M059J (cell line): ENCODE data around the gene PANK3. TPM values are rescaled to one million over a fixed set of nuclear protein-coding genes. Genes with fewer than 3 reads are reported as not detected.
A peak's percentile ranks its signal among the peaks of the same experiment; 100 is the strongest.
"Not testable (repeated sequence)": the region's sequence is repeated elsewhere in the genome, so short reads cannot be mapped to it uniquely, and the experiment has no call there.

ENCODE experiments used
- DNase-seq: peaks from one replicate; pipeline ENCODE4 v3.0.0-alpha.2; 2012; ENCODE audit warnings: low read depth
- total RNA-seq: library from RNA; depleted of rRNA; stranded (reverse); fragments of >200 nt; shearing (Covaris generic); gene quantifications from 2 replicates; pipeline ENCODE4 v1.2.3, GENCODE V29; 2014

PANK3 gene
- total RNA-seq, 1 experiment from 2014 or later, result 32.3 TPM

DNA sequence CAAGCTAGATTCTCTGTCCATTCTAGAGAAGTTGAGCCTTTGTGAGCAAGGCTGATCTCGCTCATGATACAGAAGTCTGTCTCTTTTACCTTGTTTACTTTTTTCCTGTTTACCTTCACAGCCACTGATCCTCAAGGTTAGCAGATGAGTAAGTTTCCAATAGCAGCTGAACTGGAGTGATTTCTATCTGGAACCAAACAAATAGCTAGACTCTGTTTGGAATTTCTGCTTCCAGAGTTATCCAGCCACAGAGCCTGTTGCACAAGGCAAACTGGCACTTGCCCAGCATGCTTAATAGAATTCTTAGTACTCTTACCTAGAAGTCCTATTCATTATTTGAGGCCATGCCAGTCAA is 12.8 kb upstream of the PANK3 start:
- no peak for DNase-seq

DNA sequence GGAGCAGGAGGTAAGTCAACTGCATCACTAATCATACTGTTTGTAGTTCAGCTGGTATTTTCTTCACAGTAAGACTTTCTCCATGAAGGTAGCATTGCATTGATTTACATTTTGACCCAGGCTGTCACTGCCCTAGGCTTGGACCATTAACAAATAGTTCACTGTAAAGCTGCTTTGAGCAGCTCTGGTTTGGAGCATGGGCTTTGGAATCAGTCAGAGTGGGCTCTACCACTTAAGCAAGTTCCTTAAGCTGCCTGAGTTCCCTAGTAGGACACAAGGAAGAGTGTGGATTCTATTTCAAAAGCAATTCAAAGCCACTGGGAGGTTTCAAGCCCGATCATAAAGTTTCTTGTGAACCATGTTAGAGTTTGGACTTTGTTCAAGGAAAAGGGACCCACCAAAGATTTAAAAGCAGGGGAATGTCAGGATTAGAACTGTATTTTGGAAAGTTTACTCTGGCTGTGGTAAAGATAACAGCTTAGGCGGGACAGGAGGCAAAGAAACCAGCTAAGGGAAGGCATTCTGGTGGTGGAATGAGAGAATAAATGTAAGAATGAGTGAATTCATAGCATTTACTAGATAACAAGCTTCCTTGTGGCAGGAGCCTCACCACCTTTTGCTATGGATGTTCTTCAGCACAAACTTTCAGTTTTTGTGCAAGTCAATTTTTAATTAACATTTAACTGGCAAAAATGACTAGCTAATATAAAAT is 12.3 kb upstream of the PANK3 start:
- DNase-seq, result no peak

DNA sequence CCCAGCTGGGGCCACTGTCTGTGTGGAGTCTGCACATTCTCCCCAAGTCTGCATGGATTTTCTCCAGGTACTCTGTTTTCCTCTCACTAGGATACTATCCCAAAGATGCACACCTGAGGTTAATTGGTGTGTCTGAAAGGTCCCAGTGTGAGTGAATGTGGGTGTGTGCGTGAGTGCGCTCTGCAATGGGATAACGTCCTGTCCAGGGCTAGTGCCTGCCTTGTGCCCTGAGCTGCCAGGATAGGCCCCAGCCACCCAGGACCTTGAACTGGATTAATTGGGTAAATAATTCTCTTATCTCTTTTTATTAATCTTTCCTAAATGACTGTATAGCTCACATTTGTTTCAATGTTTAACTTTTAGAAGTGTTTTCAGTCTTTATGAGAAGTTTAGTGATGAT is 11.5 kb upstream of the PANK3 start:
- no peak for DNase-seq

DNA sequence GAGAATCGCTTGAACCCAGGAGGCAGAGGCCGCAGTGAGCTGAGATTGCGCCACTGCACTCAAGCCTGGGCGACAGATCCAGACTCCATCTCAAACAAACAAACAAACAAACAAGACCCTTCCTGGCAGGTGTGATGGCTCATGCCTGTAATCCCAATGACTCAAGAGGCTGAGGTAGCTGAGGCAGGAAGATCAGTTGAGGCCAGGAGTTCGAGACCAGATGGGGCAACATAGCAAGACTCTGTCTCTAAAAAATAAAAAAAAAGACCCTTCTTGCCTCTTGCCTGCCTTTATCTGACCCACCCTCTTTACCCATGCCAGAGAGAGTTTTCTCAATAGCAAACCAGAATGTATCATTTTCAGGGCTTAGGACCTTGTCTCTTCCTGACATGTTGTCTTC is 8.8 kb upstream of the PANK3 start:
- no peak for DNase-seq

DNA sequence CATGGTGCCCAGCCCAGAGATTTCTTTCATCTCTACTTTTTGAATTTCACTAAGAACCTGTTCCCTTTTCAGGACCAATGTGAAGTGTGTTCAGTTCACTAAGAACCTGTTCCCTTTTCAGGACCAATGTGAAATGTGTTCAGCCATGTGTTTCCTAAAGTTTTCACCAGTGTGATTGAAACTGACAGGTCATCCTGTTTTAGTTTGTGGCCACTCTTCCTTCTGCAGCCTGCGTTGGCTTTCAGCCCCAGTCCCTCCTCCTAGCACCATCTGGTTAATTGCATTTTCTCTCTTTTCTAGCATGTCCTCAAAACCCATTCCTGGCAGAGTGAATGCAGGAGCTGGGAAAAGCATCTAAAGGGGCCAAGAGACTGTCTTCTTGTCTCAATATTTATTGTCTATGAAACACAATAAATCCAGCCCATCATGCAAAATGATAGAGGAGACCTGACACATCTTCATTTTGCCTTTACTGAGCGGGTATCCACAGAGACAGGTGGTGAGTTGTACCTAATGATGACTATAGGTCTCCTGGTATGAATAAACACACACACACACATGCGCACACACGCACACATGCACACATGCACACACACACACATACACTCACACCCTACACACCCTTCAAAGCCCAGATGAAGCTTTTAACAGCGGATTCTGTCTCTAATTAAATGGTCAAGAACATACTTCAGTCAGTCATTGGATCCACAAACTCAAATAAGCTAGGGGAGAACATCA is 6.1 kb upstream of the PANK3 start:
- no peak for DNase-seq

DNA sequence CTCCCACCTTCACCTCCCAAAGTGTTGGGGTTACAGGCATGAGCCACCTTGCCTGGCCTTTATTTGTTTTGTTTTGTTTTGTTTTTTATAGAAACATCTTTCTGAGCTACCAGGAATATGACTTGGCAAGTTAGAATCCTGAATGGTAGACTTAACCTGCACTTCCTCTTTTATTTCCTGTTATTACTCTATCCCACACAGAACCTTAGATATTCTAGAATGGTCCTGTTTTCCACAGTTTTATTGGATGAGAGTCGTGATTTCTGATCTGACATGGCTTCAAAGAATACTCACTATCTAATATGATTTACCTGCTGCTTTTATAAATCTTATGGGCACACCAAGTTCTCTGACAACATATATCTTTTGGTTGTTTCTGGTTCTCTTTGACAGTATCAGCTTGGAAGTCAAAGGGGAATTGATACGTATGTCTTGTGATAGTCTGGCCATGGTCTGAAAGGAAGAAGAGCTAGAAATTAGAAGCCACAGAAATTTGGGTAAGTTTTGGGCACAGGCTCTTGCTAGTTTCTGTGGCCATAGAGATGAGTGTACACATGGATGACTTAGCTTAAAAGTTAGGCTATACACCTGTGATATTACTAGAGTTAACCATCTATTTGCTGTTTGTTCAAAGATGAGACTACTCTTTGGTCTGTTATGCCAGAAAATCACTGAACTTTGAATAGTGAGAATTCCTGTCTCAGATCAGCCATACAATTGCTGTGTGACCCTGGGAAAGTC is 4.7 kb upstream of the PANK3 start:
- DNase-seq, result no peak

DNA sequence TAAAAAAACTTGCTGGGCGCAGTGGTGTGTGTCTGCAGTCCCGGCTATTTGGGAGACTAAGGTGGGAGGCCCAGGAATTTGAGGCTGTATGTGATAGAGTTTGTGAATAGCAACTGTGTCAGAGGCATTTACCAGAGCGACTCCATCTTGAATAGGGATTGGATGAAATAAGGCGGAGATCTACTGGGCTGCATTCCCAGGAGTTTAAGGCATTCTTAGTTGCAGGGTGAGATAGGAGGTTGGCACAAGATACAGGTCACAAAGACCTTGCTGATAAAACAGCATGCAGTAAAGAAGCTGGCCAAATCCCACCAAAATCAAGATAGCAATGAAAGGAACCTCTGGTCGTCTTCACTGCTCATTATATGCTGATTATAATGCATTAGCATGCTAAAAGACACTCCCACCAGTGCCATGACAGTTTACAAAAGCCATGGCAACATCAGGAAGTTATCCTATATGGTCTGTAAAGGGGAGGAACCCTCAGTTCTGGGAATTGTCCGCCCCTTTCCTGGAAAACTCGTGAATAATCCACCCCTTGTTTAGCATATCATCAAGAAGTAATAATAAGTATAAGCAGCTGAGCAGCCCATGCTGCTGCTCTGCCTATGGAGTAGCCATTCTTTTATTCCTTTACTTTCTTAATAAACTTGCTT is 1.8 kb upstream of the PANK3 start:
- DNase-seq, result not testable (repeated sequence)

DNA sequence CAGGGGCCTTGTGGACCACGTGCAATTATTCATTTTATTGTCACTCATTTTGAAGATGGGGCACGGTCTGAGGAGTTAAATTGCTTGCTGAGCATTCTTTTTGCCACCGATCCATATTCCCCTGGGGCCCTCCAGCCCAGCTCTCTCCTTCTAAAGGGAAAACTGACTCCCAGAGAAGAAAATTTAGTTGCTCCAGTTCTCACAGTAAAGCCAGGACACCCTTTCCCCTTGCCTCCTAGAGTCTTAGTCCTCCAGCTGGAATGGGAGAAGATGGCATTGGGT is 1.0 kb upstream of the PANK3 start:
- DNase-seq, result no peak

DNA sequence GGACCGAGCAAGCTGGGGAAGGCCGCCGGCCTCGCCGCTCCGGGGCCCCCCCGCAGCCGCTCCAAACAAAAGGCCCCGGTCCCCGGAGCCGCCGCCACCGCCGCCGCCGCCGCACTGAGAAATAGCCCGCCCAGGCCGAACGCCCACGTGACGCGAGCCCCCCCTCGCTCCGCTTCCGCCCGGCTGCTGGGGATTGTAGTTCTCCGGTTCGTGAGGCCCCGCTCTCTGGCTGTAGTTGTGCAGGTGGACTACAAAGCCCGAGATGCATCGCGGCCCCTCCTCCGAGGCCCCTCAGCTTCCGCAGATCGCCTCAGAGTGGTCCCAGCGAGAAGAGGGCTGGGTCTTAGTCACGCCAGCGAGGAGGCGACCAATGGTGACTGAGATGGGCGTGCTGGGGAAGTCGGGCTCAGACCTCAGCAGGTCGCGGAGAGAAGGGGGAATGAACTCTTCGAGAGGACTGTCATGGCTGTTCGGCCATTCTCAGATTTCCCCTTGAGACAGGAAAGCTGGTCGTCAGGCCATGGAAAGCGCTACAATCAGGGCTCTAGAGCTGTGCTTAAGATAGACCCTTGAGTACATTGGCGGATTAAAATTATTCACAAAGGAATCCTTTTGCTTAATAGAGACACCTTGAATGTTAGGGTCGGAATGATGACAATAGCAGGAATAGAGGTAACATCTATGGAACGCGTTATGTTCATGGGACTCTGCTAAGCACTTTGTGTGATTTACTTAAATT is 489 bp upstream of the PANK3 start:
- DNase-seq, result peak; percentile 99

DNA sequence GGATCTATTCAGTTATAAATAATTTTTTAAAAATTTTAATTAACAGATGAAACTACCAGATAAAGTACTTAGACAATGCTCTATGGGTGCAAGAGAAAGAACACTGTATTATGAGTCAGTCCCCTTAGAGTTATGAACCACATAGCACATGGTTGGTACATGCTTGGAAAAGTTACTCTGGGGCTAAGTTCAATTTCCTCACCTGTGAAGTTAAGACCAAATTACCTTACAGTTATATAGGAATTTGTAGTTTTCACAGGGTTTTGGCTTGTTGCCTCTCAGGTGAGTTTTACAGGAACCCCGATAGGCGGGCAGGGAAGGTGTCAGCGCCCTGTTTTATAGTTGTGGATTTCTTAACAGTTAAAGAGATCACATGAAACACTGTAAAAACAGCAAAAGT is 1.2 kb downstream of the PANK3 start:
- peak; percentile 18 for DNase-seq

DNA sequence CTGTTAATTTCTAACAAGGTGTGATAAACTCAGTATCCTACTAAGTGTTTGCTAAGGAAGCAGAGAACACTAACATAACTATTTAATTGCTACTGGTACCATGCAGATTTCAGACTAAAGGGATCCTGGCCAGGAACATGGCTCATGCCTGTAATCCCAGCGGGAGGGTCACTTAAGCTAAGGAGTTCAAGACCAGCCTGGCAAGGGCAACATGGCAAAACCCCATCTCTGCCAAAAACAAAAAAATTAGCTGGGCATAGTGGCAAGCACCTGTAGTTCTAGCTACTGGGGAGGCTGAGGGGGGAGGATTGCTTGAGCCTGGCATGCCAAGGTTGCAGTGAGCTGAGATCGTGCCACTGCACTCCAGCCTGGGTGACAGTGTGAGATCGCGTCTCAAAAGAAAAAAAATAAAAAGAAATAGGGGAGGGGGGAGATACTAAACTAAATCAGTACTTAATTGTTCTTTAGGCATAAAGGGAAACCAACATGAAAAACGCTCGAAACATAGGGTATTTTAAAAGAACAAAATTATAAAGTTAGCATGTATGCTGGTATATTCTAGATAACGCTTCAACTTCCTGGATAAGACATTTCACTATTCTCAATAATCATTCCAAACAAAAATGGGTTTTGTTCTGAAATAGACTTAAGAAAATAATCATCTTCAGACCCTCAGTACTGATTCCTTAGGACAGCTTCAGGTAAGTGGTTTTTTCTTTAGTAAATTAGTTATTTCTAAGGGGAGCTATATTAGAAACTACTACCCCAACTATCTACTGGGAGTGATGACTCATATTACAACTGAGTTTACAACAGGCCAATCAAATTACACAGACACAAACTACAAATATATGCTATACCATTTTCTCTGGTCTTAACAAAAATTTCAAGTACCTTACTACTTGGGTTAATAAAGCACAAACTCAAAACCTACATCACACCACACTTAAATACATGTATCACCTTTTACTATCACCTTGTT is 3.5 kb downstream of the PANK3 start:
- DNase-seq, result no peak

DNA sequence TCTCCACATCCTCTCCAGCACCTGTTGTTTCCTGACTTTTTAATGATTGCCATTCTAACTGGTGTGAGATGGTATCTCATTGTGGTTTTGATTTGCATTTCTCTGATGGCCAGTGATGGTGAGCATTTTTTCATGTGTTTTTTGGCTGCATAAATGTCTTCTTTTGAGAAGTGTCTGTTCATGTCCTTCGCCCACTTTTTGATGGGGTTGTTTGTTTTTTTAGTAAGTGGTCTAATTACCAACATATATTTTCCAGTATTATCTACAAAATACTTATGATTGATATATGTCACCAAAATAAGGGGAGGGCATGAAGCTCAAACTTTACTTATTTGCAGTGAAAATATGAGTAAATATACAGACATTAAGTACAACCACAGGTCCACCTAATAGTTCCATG is 5.0 kb downstream of the PANK3 start:
- not testable (repeated sequence) for DNase-seq

DNA sequence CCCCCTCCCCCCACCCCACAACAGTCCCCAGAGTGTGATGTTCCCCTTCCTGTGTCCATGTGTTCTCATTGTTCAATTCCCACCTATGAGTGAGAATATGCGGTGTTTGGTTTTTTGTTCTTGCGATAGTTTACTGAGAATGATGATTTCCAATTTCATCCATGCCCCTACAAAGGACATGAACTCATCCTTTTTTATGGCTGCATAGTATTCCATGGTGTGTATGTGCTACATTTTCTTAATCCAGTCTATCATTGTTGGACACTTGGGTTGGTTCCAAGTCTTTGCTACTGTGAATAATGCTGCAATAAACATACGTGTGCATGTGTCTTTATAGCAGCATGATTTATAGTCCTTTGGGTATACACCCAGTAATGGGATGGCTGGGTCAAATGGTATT is 5.5 kb downstream of the PANK3 start:
- DNase-seq, result not testable (repeated sequence)

DNA sequence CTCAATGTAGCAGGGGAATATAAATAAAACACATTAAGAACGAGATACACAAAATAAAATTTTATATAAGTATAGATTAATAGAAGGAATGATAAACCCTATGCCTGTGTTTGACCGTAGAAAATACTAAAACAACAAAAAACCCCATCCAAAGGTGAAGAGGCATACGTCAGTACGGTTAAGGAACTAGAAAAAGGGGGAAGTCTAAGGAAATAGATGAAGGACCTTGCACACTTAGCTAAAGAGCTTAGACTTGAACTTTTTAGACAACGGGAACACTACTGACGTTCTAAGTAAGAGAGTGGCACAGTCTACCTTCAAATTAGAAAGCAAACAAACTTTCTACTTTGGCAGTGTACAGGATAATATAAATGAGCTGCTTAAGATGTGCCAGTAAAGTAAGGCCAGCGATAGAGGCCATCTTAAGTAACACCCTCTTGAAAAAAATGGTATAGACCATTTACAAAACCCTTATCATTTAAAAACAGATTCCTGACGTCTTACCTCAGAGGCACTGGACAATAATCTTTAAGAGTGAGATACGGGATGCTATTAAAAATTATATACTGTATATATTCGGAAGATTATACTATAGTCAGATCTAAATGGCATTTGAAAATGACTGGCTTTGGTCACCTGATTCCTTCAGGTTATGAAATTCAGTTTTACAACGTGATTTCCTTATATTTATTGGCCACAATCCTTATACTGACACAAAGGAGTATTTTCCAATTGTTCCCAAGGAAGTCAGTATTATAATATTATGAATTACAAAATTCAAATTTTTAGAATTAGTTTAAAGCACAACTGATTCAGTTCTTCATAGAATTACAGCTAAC is 8.5 kb downstream of the PANK3 start:
- DNase-seq, result no peak

DNA sequence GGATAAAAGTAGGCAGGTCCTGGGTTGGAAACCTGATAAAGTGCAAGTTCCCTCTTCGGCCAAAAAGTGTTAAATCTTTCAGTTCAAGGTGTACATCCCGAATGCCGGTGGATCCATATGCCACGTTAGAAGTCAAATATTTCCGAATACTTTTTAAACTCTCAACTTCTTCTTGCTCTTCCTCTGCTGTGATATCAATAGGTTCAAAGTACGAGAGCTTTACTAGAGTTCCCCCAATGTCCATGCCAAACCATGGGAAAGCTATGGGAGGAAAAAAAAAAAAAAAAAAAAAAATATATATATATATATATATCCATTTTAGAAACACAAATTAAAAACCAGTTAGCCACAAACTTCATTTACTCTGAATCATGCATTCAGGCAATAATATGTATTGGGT is 10.4 kb downstream of the PANK3 start:
- DNase-seq, result no peak

DNA sequence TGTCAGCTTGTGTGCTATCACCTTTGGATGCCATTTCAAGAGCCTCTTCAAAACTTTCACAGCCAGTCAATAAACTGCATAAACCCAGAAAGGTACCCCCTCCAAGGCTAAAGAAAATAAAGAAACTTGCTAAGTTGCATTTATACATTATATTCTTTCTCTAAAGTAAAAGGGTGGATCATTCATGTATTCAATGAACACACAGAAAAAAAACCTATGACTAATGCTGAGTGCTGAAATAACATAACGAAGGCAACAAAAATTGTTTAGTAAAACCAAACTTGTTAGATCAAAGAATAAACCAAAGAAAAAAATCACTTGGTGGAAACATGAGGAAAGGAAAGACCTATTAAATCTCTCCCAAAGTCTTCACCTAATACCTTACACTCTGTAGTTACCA is 15.2 kb downstream of the PANK3 start:
- DNase-seq, result no peak

DNA sequence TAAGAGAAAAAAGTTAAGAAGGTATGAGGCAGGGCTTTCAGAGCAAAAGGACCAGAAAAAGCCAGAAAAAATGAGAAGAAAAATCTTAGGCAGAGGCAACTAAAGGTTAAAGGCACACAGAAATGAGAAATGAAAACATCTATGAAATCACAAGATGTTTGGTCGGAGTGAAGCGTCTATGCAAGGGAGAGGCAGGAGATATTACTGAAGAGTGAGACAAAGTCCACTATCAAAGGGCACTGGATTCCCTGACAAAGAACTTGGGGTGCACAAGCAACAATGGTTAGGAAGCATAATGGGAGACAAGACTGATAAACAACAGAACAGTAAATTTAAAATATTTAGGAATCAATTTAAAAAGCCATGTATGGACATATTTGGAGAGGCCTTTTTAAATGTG is 16.9 kb downstream of the PANK3 start:
- no peak for DNase-seq

DNA sequence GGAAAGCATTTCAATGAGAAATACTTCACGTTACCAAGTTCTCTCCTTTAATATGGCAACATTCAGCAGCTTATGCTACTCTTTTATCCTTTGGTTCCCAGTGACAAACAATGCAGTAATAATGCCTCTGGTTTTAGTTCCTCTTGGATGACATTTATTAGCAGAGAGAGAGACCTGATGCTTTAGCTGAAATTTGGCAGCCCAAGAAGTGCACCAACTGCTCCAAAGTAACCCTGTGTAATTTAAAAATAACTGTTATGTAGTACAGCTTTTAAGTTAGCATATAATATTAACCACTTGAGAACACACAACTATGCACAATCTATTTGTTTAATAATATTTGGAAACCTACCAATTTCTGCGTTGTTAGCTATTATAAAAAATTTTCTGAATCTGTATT is 21.8 kb downstream of the PANK3 start:
- DNase-seq, result no peak

DNA sequence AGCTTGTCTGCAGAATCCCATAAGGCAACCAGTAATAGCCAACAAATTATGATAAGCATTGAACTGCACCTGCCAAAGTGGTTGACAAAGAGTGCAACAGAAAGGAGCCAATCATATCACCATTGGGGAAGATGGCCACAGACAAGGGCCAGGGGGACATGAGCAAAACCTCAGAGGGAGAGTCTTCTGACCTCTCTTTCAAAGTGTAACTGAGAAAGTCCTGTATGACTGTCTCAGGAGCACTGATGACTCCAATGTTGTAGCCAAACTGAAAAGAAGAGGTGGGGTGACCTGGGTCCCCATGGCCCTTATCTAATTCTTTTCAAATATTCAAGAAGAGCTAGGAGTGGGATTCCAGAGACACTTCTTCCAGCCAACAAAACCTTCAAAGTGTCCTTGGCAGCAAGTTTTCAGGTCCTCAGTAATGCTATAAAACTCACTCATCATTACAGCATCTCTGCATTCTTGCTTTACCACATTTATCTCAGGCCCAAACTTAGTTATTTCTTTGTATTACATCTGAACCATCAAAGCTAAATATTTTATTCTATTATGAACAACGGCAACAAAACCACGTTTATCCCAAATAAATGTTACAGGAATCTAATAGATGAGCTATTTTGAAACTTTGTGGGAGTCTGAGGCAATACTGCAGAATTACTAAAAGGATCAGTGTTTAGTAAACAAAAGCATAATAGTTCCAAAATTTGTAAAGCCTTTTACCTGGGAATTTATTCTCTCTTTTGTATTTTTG is 25.6 kb downstream of the PANK3 start:
- DNase-seq, result no peak
